Skeletal muscle satellite cell (primary cell): ENCODE data around the gene BEAN1.

Experiments used
- H3K27me3 ChIP-seq: 2 replicates; pipeline ENCODE4 v1.7.0; 2013; ENCODE audit warnings: low read length; ENCODE audit not compliant: control insufficient read depth, insufficient read depth
- H3K36me3 ChIP-seq: 2 replicates; pipeline ENCODE4 v1.7.0; 2013; ENCODE audit warnings: mild to moderate bottlenecking, control low read depth, low read length; ENCODE audit not compliant: insufficient read depth
- H3K4me1 ChIP-seq: 2 replicates; pipeline ENCODE4 v1.7.0; 2013; ENCODE audit warnings: low read length; ENCODE audit not compliant: control insufficient read depth, insufficient read depth
- H3K4me2 ChIP-seq: 2 replicates; pipeline ENCODE4 v1.7.0; 2013; ENCODE audit warnings: mild to moderate bottlenecking, low read length
- H3K4me3 ChIP-seq: 2 replicates; pipeline ENCODE4 v1.7.0; 2013; ENCODE audit warnings: low read length
- H3K9ac ChIP-seq: 2 replicates; pipeline ENCODE4 v1.7.0; 2013; ENCODE audit warnings: mild to moderate bottlenecking, low read depth, low read length, moderate library complexity
- H3K9me3 ChIP-seq: replicated peaks from 2 replicates; pipeline ENCODE4 v1.7.0; 2013; ENCODE audit warnings: mild to moderate bottlenecking, control low read depth, low read length

BEAN1 gene

DNA sequence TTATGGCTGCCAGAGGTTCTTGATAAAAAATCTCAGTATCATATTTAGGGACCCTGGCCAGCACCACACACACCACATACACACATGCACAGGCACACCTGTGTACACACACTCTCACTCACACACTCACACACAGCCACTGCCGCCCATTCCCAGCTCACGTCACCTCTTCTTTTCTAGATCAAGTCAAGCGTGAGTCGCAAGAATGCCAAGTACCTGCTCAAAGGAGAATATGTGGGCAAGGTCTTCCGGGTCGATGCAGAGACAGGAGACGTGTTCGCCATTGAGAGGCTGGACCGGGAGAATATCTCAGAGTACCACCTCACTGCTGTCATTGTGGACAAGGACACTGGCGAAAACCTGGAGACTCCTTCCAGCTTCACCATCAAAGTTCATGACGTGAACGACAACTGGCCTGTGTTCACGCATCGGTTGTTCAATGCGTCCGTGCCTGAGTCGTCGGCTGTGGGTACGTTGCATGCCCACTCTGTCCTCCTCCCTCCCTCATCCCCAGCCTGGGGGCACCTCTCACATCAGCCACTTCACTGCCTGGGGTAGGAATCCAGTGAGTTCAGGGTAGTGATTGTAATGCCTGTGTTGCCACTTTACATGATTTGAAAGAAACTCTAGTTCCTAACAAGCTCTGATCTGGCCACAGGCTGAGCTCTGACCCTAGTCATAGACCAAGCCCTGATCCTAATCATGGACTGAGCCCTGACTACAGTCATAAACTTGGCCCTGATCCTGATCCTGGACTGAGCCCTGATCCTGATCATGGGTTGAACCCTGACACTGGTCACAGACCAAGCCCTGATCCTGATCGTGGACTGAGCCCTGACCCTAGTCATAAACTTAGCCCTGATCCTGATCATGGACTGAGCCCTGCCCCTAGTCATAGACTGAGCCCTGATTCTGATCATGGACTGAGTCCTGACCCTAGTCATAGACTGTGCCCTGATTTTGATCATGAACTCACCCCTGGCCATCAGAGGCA lies 40.2 kb upstream of the BEAN1 start:
- no peak overlapping the region for H3K4me2 ChIP-seq
- H3K4me1 ChIP-seq, result peaks cover 3% of the 10 kb centered on the region
- H3K9me3 ChIP-seq, result no peaks in the 10 kb centered on the region
- no peak overlapping the region for H3K9ac ChIP-seq
- H3K36me3 ChIP-seq, result no peaks in the 10 kb centered on the region
- H3K27me3 ChIP-seq, result peaks cover 38% of the 10 kb centered on the region
- no peak overlapping the region for H3K4me3 ChIP-seq

GRCh38 chr16:66387817-66388332 lies 39.2 kb upstream of the BEAN1 start:
- Histone ChIP-seq H3K4me1 (no peaks in the 10 kb centered on the region), H3K4me2 (no peak overlapping the region), H3K4me3 (no peak overlapping the region), H3K36me3 (no peaks in the 10 kb centered on the region), H3K27me3 (peaks cover 44% of the 10 kb centered on the region), H3K9me3 (no peaks in the 10 kb centered on the region), H3K9ac (no peak overlapping the region)

DNA sequence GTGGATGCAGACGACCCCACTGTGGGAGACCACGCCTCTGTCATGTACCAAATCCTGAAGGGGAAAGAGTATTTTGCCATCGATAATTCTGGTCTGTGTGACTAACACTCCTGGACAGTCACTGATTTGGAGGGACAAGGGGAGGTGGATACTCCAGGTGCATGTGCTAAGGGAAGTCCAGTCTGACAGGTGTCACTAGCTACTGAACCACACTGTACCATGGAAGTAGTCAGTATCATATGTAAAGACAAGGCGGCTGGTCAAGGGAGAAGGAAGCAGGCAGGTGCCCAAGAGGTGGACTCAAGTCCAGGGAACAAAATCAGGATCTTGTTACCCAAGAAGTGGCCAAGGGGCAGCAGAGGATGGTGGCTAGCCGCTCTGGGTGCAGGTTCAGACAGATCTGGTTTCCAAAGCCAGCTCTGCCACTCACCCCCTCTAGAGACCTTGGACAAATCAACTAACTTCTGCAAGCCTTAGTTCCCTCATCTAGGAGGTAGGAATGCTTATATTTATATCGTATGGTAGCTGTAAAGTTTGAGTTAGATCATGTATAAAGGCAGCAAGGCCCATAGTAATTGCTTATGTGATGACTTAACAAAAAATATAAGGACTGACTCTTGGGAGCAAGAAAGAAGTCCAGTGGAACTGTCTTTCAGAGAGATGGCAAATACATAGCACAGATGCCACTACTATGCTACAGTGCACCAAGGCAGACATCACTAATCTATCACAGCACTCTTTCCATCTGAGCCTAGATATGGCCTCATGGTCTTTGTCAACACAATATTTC lies 38.5 kb upstream of the BEAN1 start:
- H3K9me3 ChIP-seq, result no peaks in the 10 kb centered on the region
- H3K4me2 ChIP-seq, result no peak overlapping the region
- H3K27me3 ChIP-seq, result peaks cover 47% of the 10 kb centered on the region
- H3K9ac ChIP-seq, result no peak overlapping the region
- no peak overlapping the region for H3K4me3 ChIP-seq
- H3K4me1 ChIP-seq, result no peaks in the 10 kb centered on the region
- H3K36me3 ChIP-seq, result no peaks in the 10 kb centered on the region

GRCh38 chr16:66389256-66390176 lies 37.6 kb upstream of the BEAN1 start:
- no peak overlapping the region for H3K9ac ChIP-seq
- H3K4me2 ChIP-seq, result no peak overlapping the region
- no peaks in the 10 kb centered on the region for H3K36me3 ChIP-seq
- no peak overlapping the region for H3K4me3 ChIP-seq
- no peaks in the 10 kb centered on the region for H3K9me3 ChIP-seq
- H3K4me1 ChIP-seq, result no peaks in the 10 kb centered on the region
- H3K27me3 ChIP-seq, result peaks cover 52% of the 10 kb centered on the region

GRCh38 chr16:66390346-66391108 lies 36.6 kb upstream of the BEAN1 start:
- Histone ChIP-seq H3K27me3 (peaks cover 52% of the 10 kb centered on the region), H3K9me3 (no peaks in the 10 kb centered on the region), H3K9ac (no peak overlapping the region), H3K4me2 (no peak overlapping the region), H3K36me3 (no peaks in the 10 kb centered on the region), H3K4me3 (no peak overlapping the region), H3K4me1 (no peaks in the 10 kb centered on the region)

DNA sequence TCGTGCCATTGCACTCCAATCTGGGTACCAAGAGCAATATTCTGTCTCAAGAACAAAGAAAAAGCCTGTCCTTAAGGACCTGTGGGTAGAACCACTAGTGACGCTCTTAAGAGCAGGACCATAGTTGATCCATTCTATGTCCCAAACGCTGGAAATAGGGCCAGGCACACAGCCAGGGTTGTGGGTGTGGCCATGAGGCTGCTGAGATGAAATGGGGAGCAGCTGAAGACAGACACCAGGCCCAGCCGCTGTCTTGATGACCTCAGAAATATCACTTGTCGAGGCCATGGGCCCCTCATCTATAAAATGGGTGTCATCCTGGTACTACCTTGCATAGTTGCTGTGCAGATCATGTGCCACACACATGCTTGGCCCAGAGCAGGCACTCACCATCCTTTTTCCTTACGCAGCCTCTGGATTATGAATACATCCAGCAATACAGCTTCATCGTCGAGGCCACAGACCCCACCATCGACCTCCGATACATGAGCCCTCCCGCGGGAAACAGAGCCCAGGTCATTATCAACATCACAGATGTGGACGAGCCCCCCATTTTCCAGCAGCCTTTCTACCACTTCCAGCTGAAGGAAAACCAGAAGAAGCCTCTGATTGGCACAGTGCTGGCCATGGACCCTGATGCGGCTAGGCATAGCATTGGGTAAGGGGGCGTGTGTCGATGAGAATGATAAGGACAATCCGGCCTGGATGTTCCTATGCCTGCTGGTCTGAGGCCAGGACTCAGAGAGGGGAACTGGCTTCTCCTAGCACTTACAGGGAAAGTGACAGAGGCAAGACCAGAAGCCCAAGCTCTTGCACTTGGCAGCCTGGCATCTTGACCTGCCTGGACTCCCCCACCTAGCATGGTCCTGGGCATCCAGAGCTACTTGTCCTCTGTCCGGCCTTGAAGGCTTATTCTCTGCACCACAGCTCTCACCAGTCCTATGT lies 35.1 kb upstream of the BEAN1 start:
- peaks cover 53% of the 10 kb centered on the region for H3K27me3 ChIP-seq
- H3K4me1 ChIP-seq, result no peaks in the 10 kb centered on the region
- H3K36me3 ChIP-seq, result no peaks in the 10 kb centered on the region
- no peak overlapping the region for H3K4me2 ChIP-seq
- no peak overlapping the region for H3K9ac ChIP-seq
- no peaks in the 10 kb centered on the region for H3K9me3 ChIP-seq
- H3K4me3 ChIP-seq, result no peak overlapping the region

DNA sequence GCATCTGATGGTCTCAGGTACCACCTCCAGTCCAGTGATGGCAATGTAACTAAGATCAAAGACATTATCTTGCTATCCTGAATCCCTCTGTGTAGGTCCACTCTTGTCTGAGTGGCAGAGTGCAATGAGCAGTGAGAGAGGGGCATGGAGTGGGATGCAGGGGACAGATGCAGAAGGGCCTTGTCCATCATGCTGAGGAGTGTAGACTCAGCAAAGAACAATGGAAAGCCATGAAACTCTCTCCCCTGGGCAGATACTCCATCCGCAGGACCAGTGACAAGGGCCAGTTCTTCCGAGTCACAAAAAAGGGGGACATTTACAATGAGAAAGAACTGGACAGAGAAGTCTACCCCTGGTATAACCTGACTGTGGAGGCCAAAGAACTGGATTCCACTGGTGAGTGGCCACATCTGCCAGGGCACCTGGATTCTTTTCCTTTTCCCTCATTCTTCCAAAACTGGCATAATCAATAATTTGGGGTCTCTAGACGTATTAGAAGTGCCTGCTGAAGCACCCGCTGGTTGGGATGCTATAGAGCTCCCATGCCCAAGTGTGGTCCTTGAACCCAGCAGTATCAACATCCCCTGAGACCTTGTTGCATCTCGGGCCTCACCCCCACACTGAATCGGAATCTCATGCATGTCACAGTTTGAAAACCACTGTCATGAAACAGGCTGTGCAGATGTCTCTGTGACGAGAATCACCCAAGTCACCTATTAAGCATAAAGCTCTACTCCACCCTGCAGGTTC lies 31.1 kb upstream of the BEAN1 start:
- Histone ChIP-seq H3K4me1 (no peaks in the 10 kb centered on the region), H3K9me3 (no peaks in the 10 kb centered on the region), H3K4me2 (no peak overlapping the region), H3K36me3 (no peaks in the 10 kb centered on the region), H3K4me3 (no peak overlapping the region), H3K27me3 (peaks cover 38% of the 10 kb centered on the region), H3K9ac (no peak overlapping the region)

- Histone ChIP-seq H3K4me1 (no peaks in the 10 kb centered on the region), H3K36me3 (no peaks in the 10 kb centered on the region), H3K27me3 (peaks cover 29% of the 10 kb centered on the region), H3K4me2 (no peak overlapping the region), H3K9me3 (no peaks in the 10 kb centered on the region), H3K9ac (no peak overlapping the region), H3K4me3 (no peak overlapping the region)
These were observed 29.2 kb upstream of the BEAN1 start for GRCh38 chr16:66397736-66398433.

DNA sequence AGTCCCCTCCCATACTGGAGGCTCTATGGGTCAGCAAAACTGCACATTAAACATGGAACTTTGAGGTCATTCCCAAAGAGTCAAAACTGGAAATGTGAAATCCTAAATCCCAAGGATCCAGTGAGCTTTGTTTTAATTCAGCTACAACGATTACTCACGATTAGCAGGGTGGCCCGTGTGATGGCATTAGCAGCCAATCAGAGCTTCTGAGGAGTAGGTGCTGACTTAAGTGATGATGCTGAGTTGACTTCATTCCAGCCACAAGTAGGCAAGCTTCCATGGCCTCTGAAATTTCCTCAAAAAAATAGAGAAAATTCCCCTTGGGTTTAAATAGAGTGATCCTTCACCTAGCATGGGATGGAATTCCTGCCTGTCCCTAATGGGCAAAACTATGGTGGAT lies 28.1 kb upstream of the BEAN1 start:
- no peaks in the 10 kb centered on the region for H3K36me3 ChIP-seq
- peaks cover 31% of the 10 kb centered on the region for H3K27me3 ChIP-seq

More for the DNA sequence above, 28.1 kb upstream of the BEAN1 start:
- Histone ChIP-seq H3K4me1 (no peaks in the 10 kb centered on the region), H3K9me3 (no peaks in the 10 kb centered on the region), H3K4me2 (no peak overlapping the region), H3K9ac (no peak overlapping the region), H3K4me3 (no peak overlapping the region)
